Fibroblast of skin of right quadriceps (primary cell): Measurements from ENCODE around the gene TMPRSS2.

Experiments
- DNase-seq: peaks from one replicate; pipeline ENCODE4 v3.0.0-alpha.2; 2013

Gene TMPRSS2

DNA sequence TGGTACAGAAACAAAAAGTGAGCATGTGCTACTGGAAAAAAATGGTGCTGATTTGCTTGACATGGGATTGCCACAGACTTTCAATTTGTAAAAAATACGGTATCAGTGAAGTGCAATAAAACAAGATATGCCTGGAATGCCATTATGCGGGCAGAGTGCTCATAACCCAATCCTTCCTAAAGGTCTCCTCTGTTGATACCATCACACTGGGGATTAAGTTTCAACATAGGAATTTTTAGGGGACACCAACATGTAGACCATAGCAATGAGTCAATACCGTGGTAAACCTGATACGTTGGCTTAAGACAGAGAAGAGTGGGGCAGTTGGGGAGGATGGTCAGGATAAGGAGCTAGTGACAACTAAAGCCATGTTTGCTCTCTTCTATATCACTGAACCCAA lies 61.4 kb downstream of the TMPRSS2 start:
- peak; percentile 82 for DNase-seq

DNA sequence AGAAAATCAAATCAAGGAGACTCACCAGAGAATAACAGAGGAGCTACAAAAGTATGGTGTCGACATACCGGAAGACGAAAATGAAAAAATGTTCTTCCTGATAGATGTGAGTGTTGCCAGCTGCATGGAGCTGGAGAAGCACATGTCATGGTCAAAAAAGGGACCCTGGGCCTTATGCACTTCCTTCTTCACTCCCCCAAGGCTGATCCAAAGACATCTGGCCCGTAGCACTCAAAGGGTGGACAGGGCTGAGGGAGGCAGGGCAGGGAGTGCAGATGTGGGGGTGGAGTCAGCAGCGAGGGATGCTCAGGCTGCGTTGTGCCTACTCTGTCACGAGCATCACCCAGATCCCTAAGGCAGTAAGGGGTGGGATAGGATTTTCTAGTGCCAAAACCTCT lies 62.5 kb downstream of the TMPRSS2 start:
- DNase-seq: no peak

DNA sequence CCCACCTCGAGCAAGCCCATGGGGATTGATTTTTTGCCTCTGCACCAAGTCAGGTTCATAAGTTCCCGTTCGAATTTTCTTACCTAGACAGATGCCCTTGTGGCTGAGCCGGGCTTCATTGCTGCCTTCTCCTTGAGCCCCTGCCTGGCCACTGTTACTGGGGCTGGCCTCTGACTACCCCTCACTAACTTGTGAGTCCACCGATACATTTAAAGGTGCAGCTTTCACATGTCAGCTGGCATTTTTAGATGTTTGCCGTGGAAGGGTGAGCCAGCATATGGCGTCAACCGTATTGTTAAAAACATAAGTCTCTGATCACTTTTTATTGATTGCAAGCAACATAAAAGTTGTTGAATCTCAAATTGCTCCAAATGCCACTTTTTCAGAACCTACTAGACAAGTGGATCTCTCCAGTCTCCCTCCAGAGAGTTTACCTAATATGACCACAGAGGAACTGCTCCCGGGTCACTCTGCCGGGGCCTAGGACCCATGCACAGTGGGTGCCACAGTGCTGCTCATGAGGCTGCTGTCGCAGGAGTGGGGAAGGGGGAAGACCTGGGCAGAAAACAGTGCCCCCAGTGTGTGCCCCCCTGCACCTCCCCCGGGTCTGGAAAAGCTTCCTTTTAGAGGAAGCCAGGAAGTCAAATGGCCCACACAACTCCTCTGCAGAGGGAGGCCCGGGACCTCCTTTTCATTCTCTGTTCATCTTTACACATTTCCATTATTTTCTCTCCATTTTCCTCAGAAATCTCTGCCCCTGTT lies 63.1 kb downstream of the TMPRSS2 start:
- DNase-seq: no peak

- no peak for DNase-seq
Observed at GRCh38 chr21:41443562-41443961, 64.4 kb downstream of the TMPRSS2 start.

- DNase-seq: peak; percentile 74
Observed at GRCh38 chr21:41442481-41443186, 65.3 kb downstream of the TMPRSS2 start.

- DNase-seq: no peak
Observed at GRCh38 chr21:41441546-41441945, 66.4 kb downstream of the TMPRSS2 start.

DNA sequence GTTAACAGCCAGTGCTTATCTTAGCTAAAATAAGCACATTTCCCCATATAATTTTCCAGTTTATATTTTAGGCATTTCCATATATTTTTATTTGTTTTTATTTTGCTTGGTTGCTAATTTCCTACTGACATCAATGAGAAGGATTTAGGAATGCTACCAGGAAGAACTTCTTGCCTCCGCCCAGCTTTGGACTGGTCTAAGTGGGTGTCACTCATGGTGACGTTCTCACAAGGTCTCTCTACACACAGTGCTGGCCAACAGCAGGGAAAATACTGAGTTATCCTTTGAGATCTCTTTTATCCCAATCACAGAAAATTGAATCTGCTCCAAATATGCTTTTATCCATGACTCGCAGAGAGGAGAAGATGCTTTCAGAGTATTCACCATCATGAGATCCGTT lies 68.7 kb downstream of the TMPRSS2 start:
- DNase-seq: no peak

GRCh38 chr21:41438425-41439113 lies 69.4 kb downstream of the TMPRSS2 start:
- no peak for DNase-seq

GRCh38 chr21:41437729-41438128 lies 70.2 kb downstream of the TMPRSS2 start:
- DNase-seq: no peak

GRCh38 chr21:41435706-41436105 lies 72.3 kb downstream of the TMPRSS2 start:
- DNase-seq: no peak

DNA sequence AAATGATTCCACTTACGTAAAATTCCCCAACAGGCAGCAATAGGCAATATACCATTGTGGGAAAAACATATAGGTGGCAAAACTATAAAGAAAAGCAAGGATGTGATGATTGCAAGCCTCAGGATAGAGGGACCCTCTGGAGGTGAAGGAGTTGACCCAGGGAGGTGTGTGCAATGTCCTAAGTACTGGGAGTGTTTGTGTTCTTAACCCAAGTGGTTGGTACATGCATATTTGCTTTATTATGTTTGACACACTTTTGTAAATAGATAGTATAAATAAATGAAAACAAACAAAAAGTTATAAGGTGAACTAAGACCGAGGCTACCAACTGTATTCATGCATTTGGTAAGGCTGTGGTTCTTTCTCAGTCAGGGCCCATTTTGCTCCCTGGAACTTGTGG lies 74.4 kb downstream of the TMPRSS2 start:
- no peak for DNase-seq

DNA sequence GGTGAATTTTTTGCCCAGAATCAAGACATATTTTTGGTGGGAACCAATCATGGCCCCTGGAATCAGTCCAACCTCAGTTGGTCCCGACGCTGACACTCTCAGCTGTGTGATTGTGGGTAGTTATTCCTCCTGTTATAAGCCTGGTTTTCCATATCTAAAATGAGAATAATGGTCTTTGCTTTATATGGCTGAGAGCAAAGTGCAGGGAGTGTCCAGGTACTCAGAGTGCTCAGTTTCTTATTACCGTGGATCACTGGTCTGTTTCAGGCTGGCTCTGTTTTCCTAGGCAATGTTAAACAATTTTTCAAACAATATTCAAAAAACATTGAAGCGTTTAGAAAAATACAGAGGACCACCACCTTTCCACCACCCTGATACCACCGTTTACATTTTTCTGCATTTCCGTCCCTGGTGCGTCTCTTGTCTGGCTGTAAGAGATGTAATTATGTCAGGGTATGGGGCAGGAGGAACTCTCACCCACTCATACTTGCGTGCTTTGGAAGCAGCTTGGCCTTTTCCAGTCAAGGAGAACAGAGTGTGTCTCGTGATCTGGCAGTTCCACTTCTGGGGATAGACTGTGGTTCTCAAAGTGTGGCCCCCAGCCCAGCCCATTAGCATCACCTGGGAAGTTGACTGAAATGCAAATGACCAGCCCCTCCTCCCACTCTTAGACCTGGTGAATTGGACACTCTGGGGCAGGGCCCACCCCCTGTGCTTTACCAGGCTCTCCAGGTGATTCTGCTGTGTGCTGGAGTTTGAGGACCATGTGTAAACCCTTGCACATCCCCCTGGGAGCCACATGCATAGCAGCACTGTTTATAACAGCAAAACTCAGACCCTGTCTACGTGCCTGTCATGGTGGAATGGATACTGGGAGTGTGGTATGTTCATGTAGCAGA lies 75.1 kb downstream of the TMPRSS2 start:
- no peak for DNase-seq

DNA sequence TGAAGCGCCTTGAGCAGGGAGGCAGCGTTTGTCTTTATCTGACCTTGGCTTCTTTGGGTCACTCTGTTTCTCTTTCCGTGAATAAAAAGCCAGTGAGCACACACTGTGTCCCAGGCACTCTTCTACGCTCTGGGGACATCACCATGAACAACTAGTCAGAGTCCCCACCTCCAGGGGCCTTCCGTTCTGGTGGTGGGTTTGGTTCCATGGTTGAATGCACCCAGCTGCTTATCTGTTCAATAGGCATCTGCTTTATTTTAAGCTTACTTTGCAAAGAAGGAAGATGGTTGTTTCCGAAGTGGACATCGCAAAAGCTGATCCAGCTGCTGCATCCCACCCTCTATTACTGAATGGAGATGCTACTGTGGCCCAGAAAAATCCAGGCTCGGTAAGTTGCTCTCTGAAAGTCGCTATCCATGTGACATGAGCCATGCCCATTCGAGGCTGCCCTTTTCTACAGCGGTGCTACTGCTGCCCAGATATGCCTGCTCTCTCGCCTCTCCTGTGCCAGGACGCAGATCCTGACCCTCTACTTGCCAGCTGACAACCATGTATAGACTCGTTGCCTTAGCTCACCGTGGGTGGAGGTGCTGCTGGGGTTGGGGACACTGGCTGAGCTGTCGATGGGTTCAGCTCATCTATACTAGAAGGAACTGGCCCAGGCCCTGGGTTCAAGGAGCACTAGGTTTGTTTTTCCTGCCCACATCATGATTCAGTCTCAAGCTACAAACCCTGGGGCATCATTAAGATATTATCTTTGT lies 76.0 kb downstream of the TMPRSS2 start:
- no peak for DNase-seq

DNA sequence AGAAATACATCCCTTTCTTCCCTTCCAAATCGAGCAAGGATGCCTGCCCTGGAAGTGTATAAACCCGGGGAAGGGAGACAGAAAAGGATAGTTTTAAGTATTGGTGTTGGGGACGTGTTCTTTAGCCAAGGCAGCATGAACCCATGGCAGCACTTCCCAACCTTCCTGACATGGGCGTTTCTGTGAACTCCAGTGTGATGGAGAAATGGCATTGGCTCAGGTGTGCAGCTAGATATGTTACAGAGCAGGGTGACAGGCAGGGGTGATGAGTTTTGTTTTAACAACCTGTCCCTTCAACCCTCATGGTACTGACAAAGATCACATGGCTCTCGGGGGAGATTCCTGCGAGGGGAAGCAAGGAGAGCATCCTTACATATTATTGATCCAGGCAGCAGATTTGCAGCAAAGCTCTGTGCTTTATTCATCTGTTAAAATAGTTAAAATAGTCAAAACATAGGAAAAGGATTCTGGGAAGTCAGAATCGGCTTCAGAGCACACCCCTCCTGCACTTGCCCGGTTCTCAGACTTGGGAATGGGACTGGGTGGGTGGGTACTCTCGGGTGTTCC lies 78.0 kb downstream of the TMPRSS2 start:
- no peak for DNase-seq

DNA sequence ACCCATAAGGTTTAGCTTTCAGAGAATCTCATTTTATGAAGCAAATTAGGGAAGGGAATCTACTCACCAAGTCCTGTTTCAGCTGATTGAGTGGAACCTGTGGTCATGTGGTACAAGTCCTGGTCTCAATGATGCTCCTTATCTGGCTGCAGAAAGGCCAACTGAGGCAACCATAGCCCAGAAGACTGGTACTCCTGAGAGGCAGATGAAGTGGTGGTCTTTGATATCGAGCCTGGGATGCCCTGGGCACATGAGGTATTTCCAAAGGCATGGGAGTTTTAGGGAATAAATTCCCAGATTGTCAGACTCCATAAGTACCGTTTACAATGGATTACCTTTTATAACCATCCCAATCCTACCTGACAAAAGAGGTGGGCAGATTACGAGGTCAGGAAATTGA lies 78.7 kb downstream of the TMPRSS2 start:
- DNase-seq: no peak

DNA sequence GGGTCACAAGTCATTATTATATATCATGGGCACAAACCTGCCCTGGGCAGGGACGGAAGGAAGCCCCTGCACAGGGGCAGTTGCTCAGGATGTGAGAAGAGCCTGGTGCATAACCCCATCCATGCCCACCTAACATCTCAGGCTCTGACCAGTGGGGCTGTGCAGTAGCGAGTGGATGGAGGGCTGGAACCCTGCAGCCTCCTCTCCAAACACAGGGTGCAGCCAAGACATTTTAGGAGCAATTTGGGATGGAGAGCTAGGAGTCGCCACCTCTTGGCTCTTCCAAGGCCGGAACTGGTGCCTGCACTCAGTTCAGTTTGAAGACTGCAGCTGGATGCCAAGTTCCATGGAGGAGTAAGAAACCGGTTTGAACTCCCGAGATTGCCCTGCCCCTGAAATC lies 79.1 kb downstream of the TMPRSS2 start:
- no peak for DNase-seq

- no peak for DNase-seq
Observed at GRCh38 chr21:41428311-41428710, 79.6 kb downstream of the TMPRSS2 start.

DNA sequence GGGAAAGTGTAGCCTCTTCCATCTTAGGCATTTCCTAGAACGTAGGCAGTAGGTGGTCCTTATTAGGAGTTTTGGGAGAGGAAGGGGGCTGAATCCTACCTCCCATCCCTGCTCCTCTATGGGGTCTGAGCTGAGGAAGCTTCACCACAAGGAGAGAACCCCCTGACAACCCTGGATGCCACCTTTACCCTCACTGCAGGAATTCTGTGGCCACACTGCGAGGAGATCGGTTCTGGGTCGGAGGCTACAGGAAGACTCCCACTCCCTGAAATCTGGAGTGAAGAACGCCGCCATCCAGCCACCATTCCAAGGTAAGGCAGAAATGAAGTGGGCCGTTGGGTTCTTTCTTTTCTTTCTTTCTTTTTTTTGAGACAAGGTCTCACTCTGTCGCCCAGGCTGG lies 80.4 kb downstream of the TMPRSS2 start:
- DNase-seq: no peak

GRCh38 chr21:41426676-41427404 lies 81.1 kb downstream of the TMPRSS2 start:
- no peak for DNase-seq

GRCh38 chr21:41425954-41426675 lies 81.8 kb downstream of the TMPRSS2 start, which contains the start of gene MX1:
MX1 (plus strand) TSS chr21:41426239; CDS start chr21:41432071, 5,832 bp downstream.
- DNase-seq: peak; percentile 44
